HCT116 (cell line): Measurements from ENCODE around the gene IRGQ.
"Not testable (repeated sequence)": the region's sequence is repeated elsewhere in the genome, so short reads cannot be mapped to it uniquely, and the experiment has no call there.

Experiments
- CEBPB ChIP-seq: IDR thresholded peaks from 2 replicates; pipeline ENCODE4 v1.6.1; 2012; ENCODE audit warnings: low read depth
- POLR2A ChIP-seq: IDR thresholded peaks from 2 replicates; pipeline ENCODE4 v1.7.0; 2011; ENCODE audit warnings: borderline replicate concordance; ENCODE audit not compliant: insufficient read depth, insufficient read length; ENCODE audit errors: extremely low read depth
- RAD21 ChIP-seq: IDR thresholded peaks from 2 replicates; pipeline ENCODE4 v1.6.1; 2012; ENCODE audit warnings: low read depth, mild to moderate bottlenecking
- ZNF274 ChIP-seq: fragments of 200-500 bp; sonication (Bioruptor generic); IDR thresholded peaks from 2 replicates; pipeline ENCODE4 v1.6.1; 2014; ENCODE audit warnings: mild to moderate bottlenecking, low read depth, low read length, inconsistent platforms
- TF ChIP-seq, protein P1 (sequence below), 3 experiments: fragments of 200-600 bp in 1 of 3; sonication (generic) in 1 of 3; IDR thresholded peaks in 2 of 3; conservative IDR thresholded peaks in 1 of 3; 2 replicates each; pipeline ENCODE4 v1.5.1; 2012 to 2017; ENCODE audit warnings: low read depth in 2 of 3, low read length in 2 of 3, antibody characterized with exemption in 1 of 3, borderline replicate concordance in 1 of 3, control low read depth in 1 of 3, mild to moderate bottlenecking in 1 of 3, mixed read lengths in 1 of 3, mixed run types in 1 of 3, moderate library complexity in 1 of 3; ENCODE audit not compliant: insufficient read depth in 1 of 3
- TF ChIP-seq, protein P2 (sequence below): IDR thresholded peaks from 2 replicates; pipeline ENCODE4 v1.6.1; 2012
- TF ChIP-seq, protein P3 (sequence below): IDR thresholded peaks from 2 replicates; pipeline ENCODE4 v1.6.1; 2012; ENCODE audit warnings: low read depth

DNA sequence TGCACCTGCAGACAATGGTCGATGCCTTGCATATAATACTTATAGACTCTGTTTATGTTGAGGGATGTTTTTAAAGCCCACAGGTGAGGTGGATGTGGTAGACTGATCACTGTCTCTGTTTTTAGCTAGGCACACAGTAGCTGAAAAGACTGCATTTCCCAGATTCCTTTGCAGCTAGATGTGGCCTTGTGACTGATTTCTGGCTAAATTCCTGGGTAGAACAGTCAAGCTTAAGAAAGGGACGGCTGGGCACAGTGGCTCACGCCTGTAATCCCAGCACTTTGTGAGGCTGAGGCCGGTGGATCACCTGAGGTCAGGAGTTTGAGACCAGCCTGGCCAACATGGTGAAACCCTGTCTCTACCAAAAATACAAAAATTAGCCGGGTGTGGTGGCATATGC, 4.4 kb upstream of the IRGQ start:
- TF ChIP-seq ZNF274, CEBPB, RAD21, POLR2A: not testable (repeated sequence)
- TF ChIP-seq, protein P1, sequence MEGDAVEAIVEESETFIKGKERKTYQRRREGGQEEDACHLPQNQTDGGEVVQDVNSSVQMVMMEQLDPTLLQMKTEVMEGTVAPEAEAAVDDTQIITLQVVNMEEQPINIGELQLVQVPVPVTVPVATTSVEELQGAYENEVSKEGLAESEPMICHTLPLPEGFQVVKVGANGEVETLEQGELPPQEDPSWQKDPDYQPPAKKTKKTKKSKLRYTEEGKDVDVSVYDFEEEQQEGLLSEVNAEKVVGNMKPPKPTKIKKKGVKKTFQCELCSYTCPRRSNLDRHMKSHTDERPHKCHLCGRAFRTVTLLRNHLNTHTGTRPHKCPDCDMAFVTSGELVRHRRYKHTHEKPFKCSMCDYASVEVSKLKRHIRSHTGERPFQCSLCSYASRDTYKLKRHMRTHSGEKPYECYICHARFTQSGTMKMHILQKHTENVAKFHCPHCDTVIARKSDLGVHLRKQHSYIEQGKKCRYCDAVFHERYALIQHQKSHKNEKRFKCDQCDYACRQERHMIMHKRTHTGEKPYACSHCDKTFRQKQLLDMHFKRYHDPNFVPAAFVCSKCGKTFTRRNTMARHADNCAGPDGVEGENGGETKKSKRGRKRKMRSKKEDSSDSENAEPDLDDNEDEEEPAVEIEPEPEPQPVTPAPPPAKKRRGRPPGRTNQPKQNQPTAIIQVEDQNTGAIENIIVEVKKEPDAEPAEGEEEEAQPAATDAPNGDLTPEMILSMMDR (IDR thresholded peaks at IDR 0.05 in 2 of 3, conservative IDR thresholded peaks at IDR 0.05 in 1 of 3; ENCODE audit: borderline replicate concordance in 1 of 3, insufficient read depth in 1 of 3, low read depth in 2 of 3, low read length in 2 of 3), result not testable (repeated sequence)
- TF ChIP-seq, protein P2, sequence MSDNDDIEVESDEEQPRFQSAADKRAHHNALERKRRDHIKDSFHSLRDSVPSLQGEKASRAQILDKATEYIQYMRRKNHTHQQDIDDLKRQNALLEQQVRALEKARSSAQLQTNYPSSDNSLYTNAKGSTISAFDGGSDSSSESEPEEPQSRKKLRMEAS, result not testable (repeated sequence)
- TF ChIP-seq, protein P3, sequence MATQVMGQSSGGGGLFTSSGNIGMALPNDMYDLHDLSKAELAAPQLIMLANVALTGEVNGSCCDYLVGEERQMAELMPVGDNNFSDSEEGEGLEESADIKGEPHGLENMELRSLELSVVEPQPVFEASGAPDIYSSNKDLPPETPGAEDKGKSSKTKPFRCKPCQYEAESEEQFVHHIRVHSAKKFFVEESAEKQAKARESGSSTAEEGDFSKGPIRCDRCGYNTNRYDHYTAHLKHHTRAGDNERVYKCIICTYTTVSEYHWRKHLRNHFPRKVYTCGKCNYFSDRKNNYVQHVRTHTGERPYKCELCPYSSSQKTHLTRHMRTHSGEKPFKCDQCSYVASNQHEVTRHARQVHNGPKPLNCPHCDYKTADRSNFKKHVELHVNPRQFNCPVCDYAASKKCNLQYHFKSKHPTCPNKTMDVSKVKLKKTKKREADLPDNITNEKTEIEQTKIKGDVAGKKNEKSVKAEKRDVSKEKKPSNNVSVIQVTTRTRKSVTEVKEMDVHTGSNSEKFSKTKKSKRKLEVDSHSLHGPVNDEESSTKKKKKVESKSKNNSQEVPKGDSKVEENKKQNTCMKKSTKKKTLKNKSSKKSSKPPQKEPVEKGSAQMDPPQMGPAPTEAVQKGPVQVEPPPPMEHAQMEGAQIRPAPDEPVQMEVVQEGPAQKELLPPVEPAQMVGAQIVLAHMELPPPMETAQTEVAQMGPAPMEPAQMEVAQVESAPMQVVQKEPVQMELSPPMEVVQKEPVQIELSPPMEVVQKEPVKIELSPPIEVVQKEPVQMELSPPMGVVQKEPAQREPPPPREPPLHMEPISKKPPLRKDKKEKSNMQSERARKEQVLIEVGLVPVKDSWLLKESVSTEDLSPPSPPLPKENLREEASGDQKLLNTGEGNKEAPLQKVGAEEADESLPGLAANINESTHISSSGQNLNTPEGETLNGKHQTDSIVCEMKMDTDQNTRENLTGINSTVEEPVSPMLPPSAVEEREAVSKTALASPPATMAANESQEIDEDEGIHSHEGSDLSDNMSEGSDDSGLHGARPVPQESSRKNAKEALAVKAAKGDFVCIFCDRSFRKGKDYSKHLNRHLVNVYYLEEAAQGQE, result not testable (repeated sequence)
